ENCODE results near the gene DDN. TPM values are rescaled to one million over a fixed set of nuclear protein-coding genes. Genes with fewer than 3 reads are reported as not detected.

DDN gene
- total and polyA plus RNA-seq, 10 donors, result 0.09 to 2.0 (median 0.42) TPM; not detected in 1

DNA sequence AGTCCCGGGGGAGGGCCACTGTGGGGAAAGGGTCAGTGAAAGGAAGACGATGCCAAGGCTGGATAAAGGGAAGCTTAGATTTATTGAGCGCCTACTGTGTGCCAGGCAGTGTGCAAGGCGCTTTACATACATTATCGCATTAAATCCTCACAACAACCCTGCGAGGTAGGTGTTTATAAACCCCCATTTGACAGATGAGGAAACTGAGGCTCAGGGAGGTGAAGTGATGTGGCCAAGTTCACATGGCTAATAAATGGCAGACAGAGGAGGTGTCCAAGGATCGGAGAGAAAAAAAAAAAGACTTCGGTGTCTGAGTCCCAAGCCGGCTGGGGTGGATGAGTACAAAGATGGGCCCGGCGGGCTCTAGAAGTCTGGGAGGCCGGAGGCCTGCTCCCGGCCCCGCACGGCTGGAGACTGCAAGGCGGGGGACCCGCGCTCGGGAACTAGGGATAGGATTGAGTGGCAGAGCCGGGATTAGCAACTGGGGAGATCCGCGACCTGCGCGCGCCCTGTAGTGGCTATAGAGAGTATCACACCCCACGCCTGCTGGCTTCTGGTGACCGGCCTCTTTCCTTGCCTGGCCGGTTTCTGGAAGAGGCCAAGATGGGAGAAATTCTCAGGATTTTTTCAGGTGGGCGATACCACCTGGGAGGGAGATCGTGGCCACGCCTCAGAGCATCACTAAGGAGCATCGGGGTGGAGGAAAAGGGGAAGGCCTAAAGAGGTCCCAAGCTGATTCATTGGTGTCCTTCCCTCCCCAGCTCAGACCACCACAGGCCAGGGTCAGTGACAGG lies 3.9 kb downstream of the DDN start:
- peaks cover 8 to 94% (median 62%) of the 10 kb centered on the region in 7 donors for H3K27me3 ChIP-seq (replicated peaks in 1 of 7)
- WGBS, 5 donors, result 5 to 7% (median 5%) methylated on average over 29 to 32 of the region's 32 CpGs
- peak overlapping the region in 3 of 8 donors; percentile 5 to 41 (median 27) for H3K4me3 ChIP-seq
- H3K4me1 ChIP-seq, result peaks cover 29 to 54% (median 48%) of the 10 kb centered on the region in 6 donors
- intact Hi-C loops (cut with DNase I; ENCODE audit: low total_unique reads), result no loop called here
- no peaks in the 10 kb centered on the region for H3K9me3 ChIP-seq
- no peak overlapping the region for H3K27ac ChIP-seq
- TF ChIP-seq POLR2AphosphoS5 (IDR thresholded peaks at IDR 0.05) (peak in 1 of 3 donors; percentile 18), POLR2A (IDR thresholded peaks at IDR 0.05) (no peak)
- TF ChIP-seq, protein P1, sequence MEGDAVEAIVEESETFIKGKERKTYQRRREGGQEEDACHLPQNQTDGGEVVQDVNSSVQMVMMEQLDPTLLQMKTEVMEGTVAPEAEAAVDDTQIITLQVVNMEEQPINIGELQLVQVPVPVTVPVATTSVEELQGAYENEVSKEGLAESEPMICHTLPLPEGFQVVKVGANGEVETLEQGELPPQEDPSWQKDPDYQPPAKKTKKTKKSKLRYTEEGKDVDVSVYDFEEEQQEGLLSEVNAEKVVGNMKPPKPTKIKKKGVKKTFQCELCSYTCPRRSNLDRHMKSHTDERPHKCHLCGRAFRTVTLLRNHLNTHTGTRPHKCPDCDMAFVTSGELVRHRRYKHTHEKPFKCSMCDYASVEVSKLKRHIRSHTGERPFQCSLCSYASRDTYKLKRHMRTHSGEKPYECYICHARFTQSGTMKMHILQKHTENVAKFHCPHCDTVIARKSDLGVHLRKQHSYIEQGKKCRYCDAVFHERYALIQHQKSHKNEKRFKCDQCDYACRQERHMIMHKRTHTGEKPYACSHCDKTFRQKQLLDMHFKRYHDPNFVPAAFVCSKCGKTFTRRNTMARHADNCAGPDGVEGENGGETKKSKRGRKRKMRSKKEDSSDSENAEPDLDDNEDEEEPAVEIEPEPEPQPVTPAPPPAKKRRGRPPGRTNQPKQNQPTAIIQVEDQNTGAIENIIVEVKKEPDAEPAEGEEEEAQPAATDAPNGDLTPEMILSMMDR (IDR thresholded peaks at IDR 0.05 in 8 of 11, conservative IDR thresholded peaks at IDR 0.05 in 3 of 11), result peak; percentile 52 to 93 (median 81)
- peak; percentile 90 for DNase-seq
- H3K36me3 ChIP-seq, result peaks cover 0 to 4% (median 0%) of the 10 kb centered on the region in 6 donors

DNA sequence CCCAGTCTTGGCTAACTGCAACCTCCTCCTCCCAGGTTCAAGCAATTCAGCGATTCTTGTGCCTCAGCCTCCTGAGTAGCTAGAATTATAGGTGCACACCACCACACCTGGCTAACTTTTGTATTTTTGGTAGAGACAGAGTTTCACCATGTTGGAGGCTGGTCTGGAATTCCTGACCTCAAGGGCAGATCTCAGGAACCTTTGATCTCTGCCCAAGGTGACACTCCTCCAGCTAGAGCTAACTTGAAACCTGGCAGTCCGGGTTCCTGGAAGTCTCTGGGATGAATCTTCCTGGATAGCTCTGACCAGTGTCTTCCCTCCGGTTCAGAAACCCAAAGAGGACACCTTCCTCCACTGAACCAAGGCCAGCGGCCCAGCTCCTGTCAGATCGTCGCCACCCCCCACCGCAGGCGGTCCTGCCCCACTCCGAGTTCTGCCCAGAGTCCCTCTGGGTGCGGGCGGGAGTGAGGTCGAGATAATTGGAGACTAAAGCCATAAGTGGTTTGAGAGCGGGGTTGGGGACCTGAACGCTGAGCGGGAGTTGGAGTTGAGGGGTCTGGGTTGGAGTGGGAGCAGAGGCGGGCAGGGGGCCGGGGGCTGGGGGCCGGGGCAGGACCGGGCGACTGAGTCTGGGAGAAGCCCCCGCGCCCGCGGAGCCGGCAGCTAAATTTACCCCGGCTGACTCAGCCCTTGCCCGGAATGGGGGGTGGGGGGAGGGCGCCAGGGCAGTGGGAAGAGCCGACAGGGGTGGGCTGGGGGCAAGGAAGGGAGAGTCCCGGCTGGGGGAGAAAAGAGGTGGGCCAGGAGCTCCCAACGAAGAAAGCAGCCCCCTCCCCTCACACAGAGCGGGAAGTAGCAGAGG lies 4.7 kb downstream of the DDN start:
- DNase-seq, result no peak
- intact Hi-C loops (cut with DNase I; ENCODE audit: low total_unique reads), result no loop called here
- TF ChIP-seq, protein P1 (IDR thresholded peaks at IDR 0.05 in 8 of 11, conservative IDR thresholded peaks at IDR 0.05 in 3 of 11), result no peak
- TF ChIP-seq POLR2AphosphoS5 (IDR thresholded peaks at IDR 0.05), result no peak
- no peak for TF ChIP-seq POLR2A (IDR thresholded peaks at IDR 0.05)
- 20 to 34% (median 22%) methylated on average over 31 to 32 of the region's 32 CpGs for WGBS, 5 donors
- Histone ChIP-seq H3K27me3 (replicated peaks in 1 of 7) (peaks cover 2 to 94% (median 54%) of the 10 kb centered on the region in 7 donors), H3K4me3 (no peak overlapping the region), H3K27ac (no peak overlapping the region), H3K9me3 (no peaks in the 10 kb centered on the region), H3K4me1 (peaks cover 23 to 45% (median 41%) of the 10 kb centered on the region in 6 donors), H3K36me3 (no peaks in the 10 kb centered on the region)

DNA sequence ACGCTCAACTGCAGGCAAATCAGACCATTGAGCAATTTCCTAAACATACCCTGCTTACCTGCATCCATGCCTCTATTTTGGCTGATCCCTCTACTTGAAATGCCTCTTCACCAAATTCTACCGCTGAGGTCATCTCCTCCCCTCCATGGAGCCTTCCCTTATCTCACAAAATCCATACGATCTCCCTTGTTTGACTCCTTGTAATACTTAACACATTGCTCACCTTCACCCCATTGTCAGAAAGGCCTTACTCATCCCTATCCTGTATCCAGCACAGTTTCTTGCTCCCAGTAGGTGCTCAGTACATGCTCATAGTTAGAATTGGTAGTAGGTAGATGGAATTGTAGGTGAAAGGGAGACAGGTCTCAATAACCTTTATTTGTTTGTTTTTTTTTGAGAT lies 5.4 kb downstream of the DDN start:
- Histone ChIP-seq H3K4me3 (no peak overlapping the region), H3K9me3 (no peaks in the 10 kb centered on the region), H3K27ac (no peak overlapping the region), H3K4me1 (peaks cover 18 to 39% (median 34%) of the 10 kb centered on the region in 6 donors), H3K36me3 (no peaks in the 10 kb centered on the region), H3K27me3 (replicated peaks in 1 of 7) (peaks cover 0 to 94% (median 47%) of the 10 kb centered on the region in 7 donors)
- intact Hi-C loops (cut with DNase I; ENCODE audit: low total_unique reads), result no loop called here
- TF ChIP-seq, protein P1 (IDR thresholded peaks at IDR 0.05 in 8 of 11, conservative IDR thresholded peaks at IDR 0.05 in 3 of 11), result no peak
- TF ChIP-seq POLR2AphosphoS5 (IDR thresholded peaks at IDR 0.05), result no peak
- TF ChIP-seq POLR2A (IDR thresholded peaks at IDR 0.05), result no peak
- DNase-seq, result no peak
- WGBS, 5 donors, result 67 to 82% (median 78%) methylated on average over 3 of the region's 3 CpGs

Measured in spleen (tissue), 11 donors.